ENCODE results near the gene NHS. TPM values are rescaled to one million over a fixed set of nuclear protein-coding genes. Genes with fewer than 3 reads are reported as not detected.

The NHS gene
- polyA plus RNA-seq, 1 donor (not counting 4 experiments of a cell fraction or from before 2014, with no cell fraction given), result 5.4 TPM

GRCh38 chrX:17336377-17336776 lies 38.6 kb upstream of the NHS start:
- Histone ChIP-seq H3K27me3 (ENCODE audit: control insufficient read depth, extremely low read depth, insufficient read depth, low read length) (no peaks in the 10 kb centered on the region), H4K20me1 (ENCODE audit: control insufficient read depth, extremely low read depth, insufficient read depth, low read length) (no peaks in the 10 kb centered on the region), H3K4me3 (ENCODE audit: control insufficient read depth in 2 of 3, extremely low read depth in 1 of 3, insufficient read depth in 2 of 3, low read depth in 1 of 3, low read length in 3 of 3) (no peak overlapping the region), H3K9me3 (ENCODE audit: control insufficient read depth, low read depth, low read length) (no peaks in the 10 kb centered on the region), H3K9me1 (ENCODE audit: control insufficient read depth, extremely low read depth, insufficient read depth, low read length) (no peaks in the 10 kb centered on the region), H3K27ac (ENCODE audit: control insufficient read depth, insufficient read depth, low read length) (no peak overlapping the region), H3K4me1 (ENCODE audit: control insufficient read depth, extremely low read depth, insufficient read depth, low read length) (no peaks in the 10 kb centered on the region), H3K4me2 (ENCODE audit: control insufficient read depth, extremely low read depth, insufficient read depth, low read depth, low read length) (no peak overlapping the region), H3K79me2 (ENCODE audit: control insufficient read depth, insufficient read depth, low read length) (no peaks in the 10 kb centered on the region), H2AFZ (ENCODE audit: control insufficient read depth, low read length) (no peak overlapping the region), H3K36me3 (ENCODE audit: control insufficient read depth in 2 of 2, extremely low read depth in 1 of 2, insufficient read depth in 2 of 2, low read length in 2 of 2) (no peaks in the 10 kb centered on the region), H3K9ac (ENCODE audit: control insufficient read depth, extremely low read depth, insufficient read depth, low read length) (no peak overlapping the region)
- dilution Hi-C loops (cut with MboI; ENCODE audit: extremely low pct_ligation_motif_present, low sequenced_read_pairs), result no loop called here
- DNase-seq (ENCODE audit: low read depth, low spot score), result no peak
- no peak for FAIRE-seq
- TF ChIP-seq EZH2 (IDR thresholded peaks at IDR 0.05; ENCODE audit: low read length), result no peak
- TF ChIP-seq CTCF (optimal IDR thresholded peaks at IDR 0.05 in 1 of 3, IDR thresholded peaks at IDR 0.05 in 1 of 3, conservative IDR thresholded peaks at IDR 0.05 in 1 of 3; ENCODE audit: extremely low read depth in 1 of 3, insufficient read depth in 2 of 3, low read length in 3 of 3), result no peak

DNA sequence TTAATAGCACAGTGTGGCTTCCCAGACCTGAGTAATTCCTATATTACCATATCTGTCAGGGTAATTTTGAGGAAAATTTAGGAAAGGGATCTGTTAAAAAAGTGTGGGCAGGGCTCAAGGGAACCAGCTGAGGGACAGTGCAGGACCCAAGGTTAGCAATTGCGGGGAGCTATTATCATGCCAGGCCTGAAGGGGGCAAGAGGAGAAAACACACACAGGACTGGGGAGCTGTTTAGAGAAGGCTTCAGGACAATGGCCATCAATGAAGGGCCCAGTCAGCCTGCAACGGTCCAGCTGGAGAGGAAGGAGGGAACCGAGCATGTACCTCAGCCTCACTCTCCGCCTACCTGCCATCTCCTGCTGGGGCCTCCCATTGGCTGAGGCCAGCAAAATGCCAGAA lies 19.0 kb upstream of the NHS start:
- no peaks in the 10 kb centered on the region for H3K27me3 ChIP-seq (ENCODE audit: control insufficient read depth, extremely low read depth, insufficient read depth, low read length)
- no peak overlapping the region for H3K4me2 ChIP-seq (ENCODE audit: control insufficient read depth, extremely low read depth, insufficient read depth, low read depth, low read length)
- no peak overlapping the region for H3K4me3 ChIP-seq (ENCODE audit: control insufficient read depth in 2 of 3, extremely low read depth in 1 of 3, insufficient read depth in 2 of 3, low read depth in 1 of 3, low read length in 3 of 3)
- peaks cover 4% of the 10 kb centered on the region for H3K4me1 ChIP-seq (ENCODE audit: control insufficient read depth, extremely low read depth, insufficient read depth, low read length)
- no peaks in the 10 kb centered on the region for H4K20me1 ChIP-seq (ENCODE audit: control insufficient read depth, extremely low read depth, insufficient read depth, low read length)
- FAIRE-seq (no peak), DNase-seq (ENCODE audit: low read depth, low spot score) (no peak)
- no peaks in the 10 kb centered on the region for H3K36me3 ChIP-seq (ENCODE audit: control insufficient read depth in 2 of 2, extremely low read depth in 1 of 2, insufficient read depth in 2 of 2, low read length in 2 of 2)
- TF ChIP-seq CTCF (optimal IDR thresholded peaks at IDR 0.05 in 1 of 3, IDR thresholded peaks at IDR 0.05 in 1 of 3, conservative IDR thresholded peaks at IDR 0.05 in 1 of 3; ENCODE audit: extremely low read depth in 1 of 3, insufficient read depth in 2 of 3, low read length in 3 of 3) (no peak), EZH2 (IDR thresholded peaks at IDR 0.05; ENCODE audit: low read length) (no peak)
- H3K27ac ChIP-seq (ENCODE audit: control insufficient read depth, insufficient read depth, low read length), result no peak overlapping the region
- dilution Hi-C loops (cut with MboI; ENCODE audit: extremely low pct_ligation_motif_present, low sequenced_read_pairs), result no loop called here
- H3K9me3 ChIP-seq (ENCODE audit: control insufficient read depth, low read depth, low read length), result no peaks in the 10 kb centered on the region
- no peaks in the 10 kb centered on the region for H3K79me2 ChIP-seq (ENCODE audit: control insufficient read depth, insufficient read depth, low read length)
- no peak overlapping the region for H3K9ac ChIP-seq (ENCODE audit: control insufficient read depth, extremely low read depth, insufficient read depth, low read length)
- H2AFZ ChIP-seq (ENCODE audit: control insufficient read depth, low read length), result no peak overlapping the region
- no peaks in the 10 kb centered on the region for H3K9me1 ChIP-seq (ENCODE audit: control insufficient read depth, extremely low read depth, insufficient read depth, low read length)
